DND-41 (cell line): ENCODE results near the gene NANOS2.

Source experiments
- CTCF ChIP-seq: IDR thresholded peaks from 2 replicates; pipeline ENCODE4 v1.5.1; 2012; ENCODE audit warnings: borderline replicate concordance, low read length, moderate library complexity, mild to moderate bottlenecking; ENCODE audit not compliant: poor library complexity, severe bottlenecking; ENCODE audit errors: extremely low read depth
- EZH2 ChIP-seq: IDR thresholded peaks from 3 replicates; pipeline ENCODE4 v1.6.1; 2012; ENCODE audit warnings: borderline replicate concordance, low read depth, mild to moderate bottlenecking, moderate library complexity, low read length, inconsistent platforms; ENCODE audit not compliant: severe bottlenecking

DNA sequence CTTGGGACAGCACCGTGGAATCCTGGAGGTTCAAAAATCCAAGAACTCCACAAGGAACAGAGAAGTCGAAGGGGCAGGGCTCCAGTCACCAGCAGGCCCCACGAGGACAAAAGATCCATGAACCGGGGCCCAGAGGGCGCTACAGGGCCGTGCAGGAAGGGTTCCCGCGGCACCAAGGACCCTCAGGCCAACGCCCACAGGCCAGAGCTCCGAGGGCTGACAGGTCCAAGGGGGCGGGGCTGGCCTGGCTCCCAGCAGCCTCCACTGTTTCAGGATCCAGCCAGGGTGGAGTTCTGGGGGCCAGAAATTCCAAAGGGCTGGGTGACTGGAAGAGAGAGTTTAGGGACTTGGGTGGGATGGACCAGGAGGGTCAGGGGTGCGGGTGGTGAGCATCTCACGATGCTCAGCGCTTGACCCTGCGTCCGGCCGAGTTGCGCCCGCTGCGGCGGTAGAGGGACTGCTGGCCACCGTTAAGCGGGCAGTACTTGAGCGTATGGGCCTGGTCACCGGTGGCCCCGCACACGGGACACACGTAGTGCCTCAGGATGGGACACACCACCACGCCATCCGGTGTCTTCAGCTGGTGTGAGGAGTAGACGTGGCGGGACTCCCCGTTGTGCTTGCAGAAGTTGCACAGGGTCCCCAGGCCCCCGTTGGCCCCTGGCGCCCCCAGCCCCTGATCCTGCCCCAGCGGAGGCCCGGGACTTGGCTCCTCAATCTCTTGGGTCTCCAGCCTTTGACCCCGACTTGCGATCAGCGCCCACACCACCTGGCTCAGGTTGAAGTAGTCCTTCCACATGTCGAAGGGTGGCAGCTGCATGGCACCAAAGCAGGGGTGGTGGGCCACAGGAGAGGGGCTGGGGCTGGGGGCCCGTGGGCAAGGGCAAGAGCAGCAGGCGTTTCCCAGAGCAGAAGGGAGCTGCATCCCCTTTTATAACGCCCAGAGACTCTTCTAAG lies at the start of gene NANOS2:
- TF ChIP-seq CTCF: peak; percentile 18
- no peak for TF ChIP-seq EZH2
